Activated CD8-positive, alpha-beta T cell treated with anti-CD3 and anti-CD28 coated beads for 36 hours (primary cell): Measurements from ENCODE around the gene RFX2. TPM values are rescaled to one million over a fixed set of nuclear protein-coding genes. Genes with fewer than 3 reads are reported as not detected.

Source experiments
- ATAC-seq: fragments of 200-7000 bp; cut with Tn5 transposase; one replicate; pipeline ENCODE4 v1.10.0; 2021; ENCODE audit warnings: mild to moderate bottlenecking, moderate library complexity
- CTCF ChIA-PET: fragments of 350-600 bp; sonication (Branson Sonifier 250); formaldehyde crosslinking; loops from one replicate; lab custom pipeline; 2021; ENCODE audit warnings: antibody characterized with exemption; lab: Charles Lee
- POLR2A ChIA-PET: fragments of 350-600 bp; sonication (Branson Sonifier 250); formaldehyde crosslinking; loops from one replicate; lab custom pipeline; 2021; ENCODE audit warnings: antibody characterized with exemption; lab: Charles Lee
- DNase-seq: peaks from one replicate; pipeline ENCODE4 v3.0.0-alpha.2; 2020
- H3K27ac Mint-ChIP-seq: one replicate; pipeline ENCODE4 v1.8.0; 2021; ENCODE audit warnings: mild to moderate bottlenecking, mixed read lengths
- H3K27me3 Mint-ChIP-seq: one replicate; pipeline ENCODE4 v1.8.0; 2021; ENCODE audit warnings: mixed read lengths
- H3K36me3 Mint-ChIP-seq: one replicate; pipeline ENCODE4 v1.8.0; 2021; ENCODE audit warnings: low read depth, mixed read lengths
- H3K4me1 Mint-ChIP-seq: one replicate; pipeline ENCODE4 v1.8.0; 2021; ENCODE audit warnings: low read depth, mixed read lengths
- H3K4me3 Mint-ChIP-seq: one replicate; pipeline ENCODE4 v1.8.0; 2021; ENCODE audit warnings: mild to moderate bottlenecking, moderate library complexity, mixed read lengths
- H3K9me3 Mint-ChIP-seq: one replicate; pipeline ENCODE4 v1.8.0; 2021; ENCODE audit warnings: mixed read lengths
- intact Hi-C: fragments of 100-400 bp; cut with micrococcal nuclease; formaldehyde crosslinking; loops from one replicate; pipeline ENCODE4 v1.10.0; 2022
- total RNA-seq, 2 experiments: library from RNA; stranded (reverse); gene quantifications; one replicate each; pipeline ENCODE4 v1.2.3, GENCODE V29; 2021
- TF ChIP-seq, protein P1 (sequence below): fragments of 200-600 bp; IDR thresholded peaks from one replicate; pipeline ENCODE4 v1.8.0; 2022; ENCODE audit warnings: antibody characterized with exemption, mild to moderate bottlenecking

Gene RFX2
- 10 to 100 TPM in 1 of 2 experiments, 1 to 10 TPM in 1; 8.9 to 10.5 TPM for total RNA-seq

DNA sequence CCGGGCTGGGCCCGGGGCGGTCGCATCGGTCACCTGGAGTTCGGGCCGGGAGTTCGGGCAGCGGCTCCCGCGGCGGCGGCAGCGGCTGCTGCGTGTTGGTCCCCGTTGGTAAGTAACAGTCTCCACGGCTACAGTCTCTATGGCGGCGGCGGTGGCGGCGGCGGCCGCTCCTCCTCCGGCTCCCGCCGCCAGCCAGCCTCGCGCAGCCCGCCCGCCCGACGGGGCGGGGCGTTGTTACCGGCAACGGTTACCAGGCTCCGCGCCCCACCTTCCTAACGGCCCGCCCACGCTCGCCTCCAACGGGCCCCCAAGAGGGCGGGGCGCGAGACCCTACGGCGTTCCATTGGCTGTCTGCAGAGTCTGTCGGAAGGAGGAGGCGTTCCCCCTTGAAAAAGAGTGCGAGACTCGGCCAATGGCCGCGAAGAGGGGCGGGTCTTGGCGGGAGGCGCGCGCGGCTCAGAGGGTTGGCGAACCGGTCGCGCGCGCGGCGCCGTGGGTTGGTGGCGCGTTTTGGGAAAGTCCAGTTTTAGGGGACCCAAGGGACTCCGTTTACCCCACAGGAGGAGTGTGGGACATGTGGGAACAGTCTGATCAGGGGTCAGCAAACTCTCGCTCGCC is at the start of gene RFX2:
Gene RFX2, minus strand, starts transcription at position 141 of the 618 bp plus-strand sequence. CDS start 63,004 bp downstream, outside the sequence.
- ChIA-PET CTCF (interaction anchor here (8.2 kb wide), 1 partner anchor 16 kb away, joined by 45 read pairs; no protein-coding TSS in a partner anchor), POLR2A (no interaction called here)
- peak within 1 kb of the TSS; percentile 79 for H3K27ac Mint-ChIP-seq
- DNase-seq (peak; percentile 99), ATAC-seq (peak; percentile 98)
- H3K36me3 Mint-ChIP-seq = no peaks in the 10 kb centered on the region
- peak within 1 kb of the TSS; percentile 83 for H3K4me3 Mint-ChIP-seq
- peaks cover 3% of the 10 kb centered on the region for H3K27me3 Mint-ChIP-seq
- H3K9me3 Mint-ChIP-seq = peaks cover 3% of the 10 kb centered on the region
- TF ChIP-seq, protein P1, sequence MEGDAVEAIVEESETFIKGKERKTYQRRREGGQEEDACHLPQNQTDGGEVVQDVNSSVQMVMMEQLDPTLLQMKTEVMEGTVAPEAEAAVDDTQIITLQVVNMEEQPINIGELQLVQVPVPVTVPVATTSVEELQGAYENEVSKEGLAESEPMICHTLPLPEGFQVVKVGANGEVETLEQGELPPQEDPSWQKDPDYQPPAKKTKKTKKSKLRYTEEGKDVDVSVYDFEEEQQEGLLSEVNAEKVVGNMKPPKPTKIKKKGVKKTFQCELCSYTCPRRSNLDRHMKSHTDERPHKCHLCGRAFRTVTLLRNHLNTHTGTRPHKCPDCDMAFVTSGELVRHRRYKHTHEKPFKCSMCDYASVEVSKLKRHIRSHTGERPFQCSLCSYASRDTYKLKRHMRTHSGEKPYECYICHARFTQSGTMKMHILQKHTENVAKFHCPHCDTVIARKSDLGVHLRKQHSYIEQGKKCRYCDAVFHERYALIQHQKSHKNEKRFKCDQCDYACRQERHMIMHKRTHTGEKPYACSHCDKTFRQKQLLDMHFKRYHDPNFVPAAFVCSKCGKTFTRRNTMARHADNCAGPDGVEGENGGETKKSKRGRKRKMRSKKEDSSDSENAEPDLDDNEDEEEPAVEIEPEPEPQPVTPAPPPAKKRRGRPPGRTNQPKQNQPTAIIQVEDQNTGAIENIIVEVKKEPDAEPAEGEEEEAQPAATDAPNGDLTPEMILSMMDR = no peak
- intact Hi-C loops = no loop called here
- peaks cover 22% of the 10 kb centered on the region for H3K4me1 Mint-ChIP-seq

DNA sequence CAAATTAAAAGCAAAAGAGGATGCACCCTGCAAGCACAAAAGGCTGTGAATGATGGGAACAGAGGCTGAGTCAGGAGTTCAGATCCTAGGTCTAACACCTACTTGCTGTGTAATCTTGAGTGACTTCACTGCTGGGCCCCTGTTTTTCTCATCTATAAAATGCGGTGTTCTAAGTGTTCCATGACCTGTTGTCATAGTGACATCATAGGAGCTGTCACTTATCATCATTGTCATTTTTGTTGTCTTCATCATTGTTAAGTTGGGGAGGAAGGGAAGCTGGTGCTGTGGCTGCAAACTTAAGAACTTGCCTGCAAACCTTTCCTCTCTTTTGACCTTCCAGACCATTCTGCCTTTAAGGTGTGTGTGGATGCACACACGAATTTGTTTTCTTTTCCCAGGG is 45.7 kb upstream of the RFX2 start:
- H3K9me3 Mint-ChIP-seq = peaks cover 19% of the 10 kb centered on the region
- ChIA-PET POLR2A (no interaction called here), CTCF (interaction anchor here (3.0 kb wide), 1 partner anchor 30 kb away, joined by 12 read pairs; no protein-coding TSS in a partner anchor)
- peaks cover 4% of the 10 kb centered on the region for H3K4me1 Mint-ChIP-seq
- intact Hi-C loops = no loop called here
- ATAC-seq (no peak), DNase-seq (no peak)
- H3K27me3 Mint-ChIP-seq = no peaks in the 10 kb centered on the region
- no peak overlapping the region for H3K4me3 Mint-ChIP-seq
- TF ChIP-seq, protein P1 = no peak
- no peak overlapping the region for H3K27ac Mint-ChIP-seq
- H3K36me3 Mint-ChIP-seq = no peaks in the 10 kb centered on the region

DNA sequence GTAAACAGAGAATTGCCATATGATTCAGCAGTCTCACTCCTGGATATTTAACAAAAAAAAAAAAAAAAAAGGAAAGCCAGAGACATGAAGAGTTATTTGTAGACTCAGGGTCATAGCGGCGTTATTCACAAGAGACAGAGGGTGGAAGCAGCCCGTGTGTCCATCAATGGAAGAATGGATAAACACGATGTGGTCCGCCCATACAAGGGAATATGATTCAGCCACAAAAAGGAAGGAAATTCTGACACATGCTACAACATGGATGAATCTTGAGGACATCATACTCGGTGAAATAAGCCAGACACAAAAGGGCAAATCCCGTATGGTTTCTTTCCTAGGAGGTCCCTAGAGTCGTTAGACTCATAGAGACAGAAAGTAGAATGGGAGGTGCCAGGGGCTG is 40.0 kb upstream of the RFX2 start:
- intact Hi-C loops = no loop called here
- Mint-ChIP-seq H3K27me3 (peaks cover 2% of the 10 kb centered on the region), H3K27ac (no peak overlapping the region), H3K4me3 (no peak overlapping the region), H3K9me3 (peaks cover 7% of the 10 kb centered on the region), H3K36me3 (no peaks in the 10 kb centered on the region), H3K4me1 (no peaks in the 10 kb centered on the region)
- DNase-seq (no peak), ATAC-seq (no peak)
- ChIA-PET POLR2A (interaction anchor here (0.7 kb wide), 1 partner anchor 8 kb away, joined by 5 read pairs; no protein-coding TSS in a partner anchor), CTCF (no interaction called here)
- TF ChIP-seq, protein P1 = no peak

DNA sequence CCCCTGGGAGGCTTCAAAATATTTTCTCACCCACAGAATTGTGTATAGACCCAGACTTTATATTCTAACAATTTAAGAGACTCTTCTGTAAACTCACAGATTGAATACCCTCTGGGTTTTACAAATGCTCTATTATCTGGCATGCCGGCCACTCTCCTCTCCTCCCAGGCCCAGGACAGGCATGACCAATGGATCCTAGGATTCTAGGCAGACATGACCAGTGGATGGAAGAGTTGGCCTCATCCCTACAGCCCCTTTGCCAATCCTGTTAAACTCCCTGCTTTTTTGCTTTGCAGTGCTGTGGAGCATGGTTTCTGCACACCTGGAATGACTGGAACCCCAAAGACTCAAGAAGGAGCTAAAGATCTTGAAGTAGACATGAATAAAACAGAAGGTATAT is 30.9 kb upstream of the RFX2 start:
- POLR2A ChIA-PET = no interaction called here
- CTCF ChIA-PET = interaction anchor here (0.9 to 1.3 kb wide), 2 partner anchors 15 to 158 kb away, joined by 3 to 4 read pairs; no protein-coding TSS in a partner anchor

DNA sequence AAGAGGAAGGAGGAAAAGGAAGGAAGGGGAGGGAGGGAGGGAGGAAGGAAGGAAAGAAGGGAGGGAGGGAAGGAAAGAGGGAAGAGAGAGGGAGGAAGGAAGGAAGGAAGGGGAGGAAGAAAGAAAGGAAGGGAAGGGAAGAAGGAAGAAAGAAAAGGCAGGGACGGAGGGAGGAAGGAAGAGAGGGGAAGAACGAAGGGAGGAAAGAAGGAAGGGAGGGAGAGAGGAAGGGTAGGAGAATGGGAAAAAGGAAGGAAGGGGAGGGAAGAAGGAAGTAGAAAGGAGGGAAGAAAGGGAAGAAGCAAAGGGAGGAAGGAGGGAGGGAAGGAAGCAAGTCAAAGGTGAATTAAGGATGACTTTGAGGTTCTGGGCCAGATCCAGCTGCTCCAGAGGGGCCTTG is 28.2 kb upstream of the RFX2 start:
- no peak for ATAC-seq
- H3K36me3 Mint-ChIP-seq = no peaks in the 10 kb centered on the region
- no peaks in the 10 kb centered on the region for H3K4me1 Mint-ChIP-seq
- no peaks in the 10 kb centered on the region for H3K9me3 Mint-ChIP-seq
- CTCF ChIA-PET = interaction anchor here (1.2 kb wide), 1 partner anchor 13 kb away, joined by 5 read pairs; no protein-coding TSS in a partner anchor
- H3K27me3 Mint-ChIP-seq = peaks cover 2% of the 10 kb centered on the region
- no peak for DNase-seq
- POLR2A ChIA-PET = no interaction called here
- TF ChIP-seq, protein P1 = no peak
- intact Hi-C loops = no loop called here
- no peak overlapping the region for H3K27ac Mint-ChIP-seq
- no peak overlapping the region for H3K4me3 Mint-ChIP-seq

More for the DNA sequence above, 30.9 kb upstream of the RFX2 start:
- H3K4me1 Mint-ChIP-seq = no peaks in the 10 kb centered on the region
- H3K27me3 Mint-ChIP-seq = peaks cover 2% of the 10 kb centered on the region
- DNase-seq (no peak), ATAC-seq (no peak)
- H3K9me3 Mint-ChIP-seq = no peaks in the 10 kb centered on the region
- H3K36me3 Mint-ChIP-seq = no peaks in the 10 kb centered on the region
- TF ChIP-seq, protein P1 = no peak
- no peak overlapping the region for H3K27ac Mint-ChIP-seq
- intact Hi-C loops = no loop called here
- no peak overlapping the region for H3K4me3 Mint-ChIP-seq
